Keratinocyte (primary cell): ENCODE measurements around the gene B3GNT5.

Source experiments
- EZH2 ChIP-seq: IDR thresholded peaks from one replicate; pipeline ENCODE4 v1.6.1; 2012; ENCODE audit warnings: inconsistent platforms, mild to moderate bottlenecking, low read length, moderate library complexity
- TF ChIP-seq, protein P1 (sequence below), 3 experiments: IDR thresholded peaks in 1 of 3; conservative IDR thresholded peaks in 1 of 3; optimal IDR thresholded peaks in 1 of 3; 2 replicates in 2 of 3; 3 replicates in 1 of 3; pipeline versions ENCODE3 to v1.5.1; 2011; ENCODE audit warnings: low read length in 3 of 3, mild to moderate bottlenecking in 3 of 3, moderate library complexity in 2 of 3, control low read depth in 1 of 3, inconsistent platforms in 1 of 3; ENCODE audit not compliant: insufficient read depth in 2 of 3; ENCODE audit errors: extremely low read depth in 1 of 3

DNA sequence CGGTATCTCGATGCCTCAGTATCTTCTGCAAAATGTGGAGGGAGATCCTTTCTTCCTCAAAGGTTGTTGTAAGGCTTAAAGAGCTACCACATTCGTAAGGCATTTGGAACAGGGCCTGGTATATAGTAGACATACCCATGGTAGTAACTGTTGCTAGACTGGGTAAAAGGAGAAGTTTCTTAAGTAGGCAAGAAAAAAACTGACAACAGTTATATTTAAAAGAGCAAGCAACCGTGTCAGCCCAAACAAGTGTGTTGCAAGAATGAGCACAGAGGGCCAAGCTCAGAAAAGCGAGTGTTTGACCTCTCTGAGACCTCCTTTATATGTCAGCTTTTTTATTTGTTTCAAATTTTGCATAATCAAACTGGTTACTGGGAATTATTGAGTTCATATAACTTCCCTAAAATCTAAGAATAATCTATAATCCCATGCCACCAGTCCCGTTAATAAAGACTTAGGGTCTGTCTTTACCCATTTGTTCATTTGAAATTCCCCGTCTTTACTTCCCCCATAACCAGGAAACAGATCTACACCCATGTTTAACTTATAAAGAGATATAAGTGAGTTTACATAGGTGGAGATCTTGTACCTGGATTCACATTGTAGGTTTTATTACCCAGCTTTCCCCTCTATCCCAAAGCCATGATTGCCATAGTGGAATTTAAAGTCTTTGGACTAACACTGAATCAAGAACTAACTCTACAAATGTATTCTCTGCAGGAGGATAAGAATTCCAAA, 7.3 kb downstream of the B3GNT5 start:
- TF ChIP-seq, protein P1, sequence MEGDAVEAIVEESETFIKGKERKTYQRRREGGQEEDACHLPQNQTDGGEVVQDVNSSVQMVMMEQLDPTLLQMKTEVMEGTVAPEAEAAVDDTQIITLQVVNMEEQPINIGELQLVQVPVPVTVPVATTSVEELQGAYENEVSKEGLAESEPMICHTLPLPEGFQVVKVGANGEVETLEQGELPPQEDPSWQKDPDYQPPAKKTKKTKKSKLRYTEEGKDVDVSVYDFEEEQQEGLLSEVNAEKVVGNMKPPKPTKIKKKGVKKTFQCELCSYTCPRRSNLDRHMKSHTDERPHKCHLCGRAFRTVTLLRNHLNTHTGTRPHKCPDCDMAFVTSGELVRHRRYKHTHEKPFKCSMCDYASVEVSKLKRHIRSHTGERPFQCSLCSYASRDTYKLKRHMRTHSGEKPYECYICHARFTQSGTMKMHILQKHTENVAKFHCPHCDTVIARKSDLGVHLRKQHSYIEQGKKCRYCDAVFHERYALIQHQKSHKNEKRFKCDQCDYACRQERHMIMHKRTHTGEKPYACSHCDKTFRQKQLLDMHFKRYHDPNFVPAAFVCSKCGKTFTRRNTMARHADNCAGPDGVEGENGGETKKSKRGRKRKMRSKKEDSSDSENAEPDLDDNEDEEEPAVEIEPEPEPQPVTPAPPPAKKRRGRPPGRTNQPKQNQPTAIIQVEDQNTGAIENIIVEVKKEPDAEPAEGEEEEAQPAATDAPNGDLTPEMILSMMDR (optimal IDR thresholded peaks at IDR 0.05 in 1 of 3, IDR thresholded peaks at IDR 0.05 in 1 of 3, conservative IDR thresholded peaks at IDR 0.05 in 1 of 3; ENCODE audit: extremely low read depth in 1 of 3, insufficient read depth in 2 of 3, low read length in 3 of 3) = no peak
- TF ChIP-seq EZH2 = no peak
